Smooth muscle cell (in vitro differentiated cells): ENCODE data around the gene KRT10. TPM values are rescaled to one million over a fixed set of nuclear protein-coding genes. Genes with fewer than 3 reads are reported as not detected.
"Not testable (repeated sequence)": the region's sequence is repeated elsewhere in the genome, so short reads cannot be mapped to it uniquely, and the experiment has no call there.

ENCODE experiments used
- DNase-seq: peaks from one replicate; lab custom pipeline; 2025; ENCODE audit not compliant: unreplicated experiment; lab: John Stamatoyannopoulos, UW
- H2AFZ ChIP-seq: fragments of 200-600 bp; sonication (generic); 2 replicates; pipeline ENCODE4 v1.6.0; 2016; ENCODE audit warnings: antibody characterized with exemption, low read depth, mild to moderate bottlenecking
- H3F3A ChIP-seq: fragments of 200-600 bp; sonication (generic); 2 replicates; pipeline ENCODE4 v1.6.0; 2017; ENCODE audit warnings: antibody characterized with exemption, low read depth
- H3K27ac ChIP-seq: fragments of 200-600 bp; sonication (generic); 2 replicates; pipeline ENCODE4 v1.5.1; 2016; ENCODE audit warnings: low read depth, mild to moderate bottlenecking
- H3K27me3 ChIP-seq: fragments of 200-600 bp; sonication (generic); 2 replicates; pipeline ENCODE4 v1.6.1; 2016; ENCODE audit warnings: low read depth, mild to moderate bottlenecking
- H3K36me3 ChIP-seq: fragments of 200-600 bp; sonication (generic); 2 replicates; pipeline ENCODE4 v1.5.1; 2016; ENCODE audit warnings: low read depth
- H3K4me1 ChIP-seq: fragments of 200-600 bp; sonication (generic); 2 replicates; pipeline ENCODE4 v1.5.1; 2016; ENCODE audit warnings: low read depth
- H3K4me2 ChIP-seq: fragments of 200-600 bp; sonication (generic); 2 replicates; pipeline ENCODE4 v1.6.0; 2016; ENCODE audit warnings: mild to moderate bottlenecking
- H3K4me3 ChIP-seq: fragments of 200-600 bp; sonication (generic); 2 replicates; pipeline ENCODE4 v1.5.1; 2016; ENCODE audit warnings: mild to moderate bottlenecking
- H3K79me2 ChIP-seq: fragments of 200-600 bp; sonication (generic); 2 replicates; pipeline ENCODE4 v1.6.0; 2016; ENCODE audit warnings: low read depth, mild to moderate bottlenecking
- H3K9ac ChIP-seq: fragments of 200-600 bp; sonication (generic); 2 replicates; pipeline ENCODE4 v1.6.0; 2016; ENCODE audit warnings: low read depth
- H3K9me3 ChIP-seq: fragments of 200-600 bp; sonication (generic); replicated peaks from 2 replicates; pipeline ENCODE4 v1.5.1; 2016; ENCODE audit warnings: low read depth
- H4K20me1 ChIP-seq: fragments of 200-600 bp; sonication (generic); 2 replicates; pipeline ENCODE4 v1.6.0; 2016; ENCODE audit warnings: low read depth
- CTCF ChIP-seq: fragments of 200-600 bp; sonication (generic); IDR thresholded peaks from 2 replicates; pipeline ENCODE4 v1.5.1; 2017; ENCODE audit warnings: borderline replicate concordance, mild to moderate bottlenecking, antibody characterized with exemption; ENCODE audit not compliant: insufficient read depth, poor library complexity, severe bottlenecking
- WGBS: methylation state at CpG from one replicate; pipeline ENCODE4 v1.1.7; 2016; ENCODE audit warnings: low lambda C conversion rate; 5-methylcytosine and 5-hydroxymethylcytosine counted together
- polyA plus RNA-seq: library from polyadenylated mRNA; unstranded; fragments of >200 nt; fragmentation: Nextera tagmentation; extraction: Ambion mirVana; gene quantifications from 2 replicates; pipeline ENCODE4 v1.2.1, GENCODE V29; 2016
- total RNA-seq: library from RNA; depleted of rRNA; stranded (reverse); fragments of >200 nt; gene quantifications from 2 replicates; pipeline ENCODE4 v1.2.3, GENCODE V29; 2014

KRT10 gene
- total and polyA plus RNA-seq, 2 experiments from 2014 or later: 48.0 to 189 TPM

GRCh38 chr17:40864661-40865390 lies 42.4 kb upstream of the KRT10 start:
- Histone ChIP-seq H3K79me2 (no peaks in the 10 kb centered on the region), H3K4me2 (no peak overlapping the region), H3K4me3 (no peak overlapping the region), H2AFZ (no peak overlapping the region), H3K27me3 (no peaks in the 10 kb centered on the region), H3K9ac (no peak overlapping the region), H3K36me3 (no peaks in the 10 kb centered on the region), H4K20me1 (no peaks in the 10 kb centered on the region), H3F3A (no peaks in the 10 kb centered on the region), H3K9me3 (no peaks in the 10 kb centered on the region), H3K27ac (no peak overlapping the region), H3K4me1 (no peaks in the 10 kb centered on the region)
- DNase-seq: no peak
- TF ChIP-seq CTCF: no peak
- WGBS: 92% methylated on average over 14 of the region's 14 CpGs

GRCh38 chr17:40862985-40863733 lies 40.7 kb upstream of the KRT10 start:
- H3K4me2 ChIP-seq: no peak overlapping the region
- WGBS: 56% methylated on average over 37 of the region's 39 CpGs
- no peaks in the 10 kb centered on the region for H3K4me1 ChIP-seq
- H3K4me3 ChIP-seq: no peak overlapping the region
- no peak overlapping the region for H3K9ac ChIP-seq
- DNase-seq: no peak
- no peak overlapping the region for H3K27ac ChIP-seq
- no peaks in the 10 kb centered on the region for H3F3A ChIP-seq
- no peaks in the 10 kb centered on the region for H3K27me3 ChIP-seq
- H4K20me1 ChIP-seq: no peaks in the 10 kb centered on the region
- H3K9me3 ChIP-seq: no peaks in the 10 kb centered on the region
- peak; percentile 39 for TF ChIP-seq CTCF
- no peak overlapping the region for H2AFZ ChIP-seq
- H3K36me3 ChIP-seq: no peaks in the 10 kb centered on the region
- no peaks in the 10 kb centered on the region for H3K79me2 ChIP-seq

- 83% methylated on average over 2 of the region's 2 CpGs for whole genome bisulfite sequencing
- no peaks in the 10 kb centered on the region for H3K27me3 ChIP-seq
- DNase-seq: no peak
- H3K4me1 ChIP-seq: peaks cover 7% of the 10 kb centered on the region
- H3K27ac ChIP-seq: no peak overlapping the region
- no peak for TF ChIP-seq CTCF
- H2AFZ ChIP-seq: no peak overlapping the region
- no peaks in the 10 kb centered on the region for H4K20me1 ChIP-seq
- no peak overlapping the region for H3K9ac ChIP-seq
- no peaks in the 10 kb centered on the region for H3K9me3 ChIP-seq
- H3K36me3 ChIP-seq: no peaks in the 10 kb centered on the region
- no peaks in the 10 kb centered on the region for H3F3A ChIP-seq
- H3K79me2 ChIP-seq: no peaks in the 10 kb centered on the region
- H3K4me3 ChIP-seq: no peak overlapping the region
- H3K4me2 ChIP-seq: no peak overlapping the region
Observed at GRCh38 chr17:40859536-40859935, 37.1 kb upstream of the KRT10 start.

- not testable (repeated sequence) for H3K4me1 ChIP-seq, H2AFZ ChIP-seq, H3K9ac ChIP-seq, H3K4me2 ChIP-seq, H3K79me2 ChIP-seq, H3K36me3 ChIP-seq, H4K20me1 ChIP-seq, H3K27me3 ChIP-seq, H3F3A ChIP-seq, H3K9me3 ChIP-seq, H3K27ac ChIP-seq, H3K4me3 ChIP-seq, DNase-seq
- WGBS: 100% methylated on average over 2 of the region's 2 CpGs
Observed at GRCh38 chr17:40858667-40859066, 36.3 kb upstream of the KRT10 start.
